ENCODE data around the gene TEX22.

TEX22 gene

DNA sequence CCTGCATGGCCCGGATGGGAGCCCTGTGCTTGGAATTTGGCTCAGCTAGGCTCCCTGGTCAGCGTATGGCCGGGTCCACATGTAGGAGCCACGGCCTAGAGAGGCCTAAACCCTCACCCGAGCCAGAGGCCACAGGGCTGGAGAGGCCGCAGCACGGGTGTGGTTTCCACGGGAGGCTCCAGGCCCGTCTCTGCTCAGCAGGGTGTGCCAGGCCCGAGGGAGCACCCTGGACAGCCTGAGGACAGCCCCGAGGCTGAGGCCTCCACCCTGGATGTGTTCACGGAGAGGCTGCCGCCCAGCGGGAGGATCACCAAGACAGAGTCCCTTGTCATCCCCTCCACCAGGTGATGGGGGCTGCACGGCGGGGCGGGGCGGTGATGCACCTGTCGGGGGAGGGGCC is 17.6 kb upstream of the TEX22 start:
- Histone ChIP-seq H3K4me1 (ENCODE audit: control insufficient read depth in 1 of 2, insufficient read depth in 1 of 2, low read depth in 1 of 2, low read length in 1 of 2) (peaks cover 5 to 7% of the 10 kb centered on the region in 2 experiments), H3K9me3 (no peaks in the 10 kb centered on the region), H3K4me3 (ENCODE audit: low read depth in 1 of 2, low read length in 1 of 2) (no peak overlapping the region), H3K27me3 (no peaks in the 10 kb centered on the region), H3K27ac (no peak overlapping the region), H3K36me3 (peaks cover 18% of the 10 kb centered on the region)
- no peak for TF ChIP-seq CTCF (IDR thresholded peaks at IDR 0.05)

DNA sequence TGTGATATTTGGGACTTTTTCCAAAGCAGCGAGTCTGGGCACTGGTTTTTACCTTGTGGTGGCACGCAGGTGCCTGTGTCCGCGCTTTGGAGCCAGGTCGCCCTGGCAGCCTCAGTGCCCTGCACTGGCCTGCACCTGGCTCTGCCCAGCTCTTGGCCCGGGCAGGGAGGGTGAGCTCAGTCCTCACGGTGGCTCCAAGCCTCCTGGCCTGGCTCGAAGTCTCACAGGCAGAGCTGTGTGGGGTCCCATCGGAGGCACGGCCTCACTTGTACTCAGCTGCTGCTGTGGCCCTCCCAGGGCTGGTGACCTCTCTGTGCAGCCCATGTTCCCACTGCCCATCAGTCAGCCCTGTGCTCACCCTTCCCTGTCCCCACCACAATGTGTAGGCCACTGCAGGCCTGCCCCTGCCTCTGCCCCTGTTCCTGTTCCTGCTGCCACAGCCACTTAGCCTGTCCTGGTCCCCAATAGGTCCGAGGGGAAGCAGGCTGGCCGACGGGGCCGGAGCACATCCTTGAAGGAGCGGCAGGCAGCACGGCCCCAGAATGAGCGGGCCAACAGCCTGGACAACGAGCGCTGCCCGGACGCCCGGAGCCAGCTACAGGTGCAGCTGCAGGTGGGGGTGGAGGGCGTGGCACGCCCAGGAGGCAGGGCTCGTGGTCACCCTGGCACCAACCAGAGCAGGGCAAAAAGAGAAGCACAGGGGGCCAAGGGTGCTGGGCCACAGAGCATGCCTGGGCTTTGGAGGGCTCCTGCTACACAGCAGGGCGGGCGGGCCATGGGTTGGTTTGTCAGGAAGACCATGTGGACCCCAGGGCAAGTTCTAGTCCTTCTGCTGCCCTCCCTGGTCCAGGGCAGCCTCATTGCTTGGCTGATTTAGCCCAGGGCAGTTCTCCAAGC is 16.6 kb upstream of the TEX22 start:
- Histone ChIP-seq H3K4me1 (ENCODE audit: control insufficient read depth in 1 of 2, insufficient read depth in 1 of 2, low read depth in 1 of 2, low read length in 1 of 2) (no peaks in the 10 kb centered on the region), H3K36me3 (peaks cover 18% of the 10 kb centered on the region), H3K27ac (no peak overlapping the region), H3K9me3 (no peaks in the 10 kb centered on the region), H3K27me3 (no peaks in the 10 kb centered on the region), H3K4me3 (ENCODE audit: low read depth in 1 of 2, low read length in 1 of 2) (no peak overlapping the region)
- TF ChIP-seq CTCF (IDR thresholded peaks at IDR 0.05) = no peak

GRCh38 chr14:105382343-105383082 is 15.8 kb upstream of the TEX22 start:
- Histone ChIP-seq H3K27me3 (no peaks in the 10 kb centered on the region), H3K4me3 (ENCODE audit: low read depth in 1 of 2, low read length in 1 of 2) (no peak overlapping the region), H3K4me1 (ENCODE audit: control insufficient read depth in 1 of 2, insufficient read depth in 1 of 2, low read depth in 1 of 2, low read length in 1 of 2) (no peaks in the 10 kb centered on the region), H3K36me3 (peaks cover 18% of the 10 kb centered on the region), H3K27ac (no peak overlapping the region), H3K9me3 (no peaks in the 10 kb centered on the region)
- TF ChIP-seq CTCF (IDR thresholded peaks at IDR 0.05) = no peak

DNA sequence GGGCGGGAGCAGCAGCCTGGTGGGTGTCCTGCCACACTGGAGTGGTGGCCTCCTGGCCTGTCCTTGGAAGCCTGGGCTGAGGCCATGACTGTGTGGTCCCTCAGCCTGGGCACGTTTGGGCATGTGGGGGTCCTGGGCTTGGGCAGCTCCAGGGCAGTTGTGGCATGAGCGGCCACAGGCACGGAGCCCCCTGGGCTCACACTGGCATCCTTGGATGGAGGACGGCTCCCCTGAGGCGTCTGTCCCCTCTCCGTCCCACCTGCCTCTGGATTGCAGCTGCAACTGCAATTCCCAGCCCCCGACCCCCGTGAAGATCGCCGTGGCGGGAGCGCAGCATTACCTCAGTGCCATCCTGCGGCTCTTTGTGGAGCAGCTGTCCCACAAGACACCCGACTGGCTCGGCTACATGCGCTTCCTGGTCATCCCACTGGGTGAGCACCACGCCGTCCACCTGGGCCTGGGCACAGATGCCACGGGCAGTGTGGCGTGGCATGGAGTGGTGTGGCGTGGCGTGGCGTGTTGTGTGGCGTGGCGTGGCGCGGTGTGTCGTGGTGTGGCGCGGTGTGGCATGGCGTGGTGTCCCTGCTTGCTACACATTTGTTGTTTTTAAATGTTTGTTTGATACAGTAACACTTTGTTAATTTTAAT is 15.1 kb upstream of the TEX22 start:
- no peaks in the 10 kb centered on the region for H3K27me3 ChIP-seq

More for the DNA sequence above, 15.1 kb upstream of the TEX22 start:
- no peaks in the 10 kb centered on the region for H3K9me3 ChIP-seq
- H3K4me3 ChIP-seq (ENCODE audit: low read depth in 1 of 2, low read length in 1 of 2) = no peak overlapping the region
- H3K27ac ChIP-seq = no peak overlapping the region
- no peak for TF ChIP-seq CTCF (IDR thresholded peaks at IDR 0.05)
- H3K4me1 ChIP-seq (ENCODE audit: control insufficient read depth in 1 of 2, insufficient read depth in 1 of 2, low read depth in 1 of 2, low read length in 1 of 2) = no peaks in the 10 kb centered on the region
- H3K36me3 ChIP-seq = peaks cover 18% of the 10 kb centered on the region

Data from neutrophil (primary cell).